Karpas-422 (cell line): ENCODE data around the gene PARP9. TPM values are rescaled to one million over a fixed set of nuclear protein-coding genes. Genes with fewer than 3 reads are reported as not detected.

Experiments
- DNase-seq: peaks from one replicate; pipeline ENCODE4 v3.0.0-alpha.2; 2015
- H2AFZ ChIP-seq: fragments of 200-600 bp; sonication (generic); 2 replicates; pipeline ENCODE4 v1.6.1; 2014; ENCODE audit warnings: antibody characterized with exemption, low read length, mixed read lengths
- H3K27ac ChIP-seq: fragments of 200-600 bp; sonication (generic); 2 replicates; pipeline ENCODE4 v1.5.1; 2014; ENCODE audit warnings: mild to moderate bottlenecking, low read length, moderate library complexity
- H3K27me3 ChIP-seq: fragments of 200-600 bp; sonication (generic); 2 replicates; pipeline ENCODE4 v1.6.1; 2014; ENCODE audit warnings: low read length, mixed read lengths
- H3K36me3 ChIP-seq: fragments of 200-600 bp; sonication (generic); 2 replicates; pipeline ENCODE4 v1.6.1; 2014; ENCODE audit warnings: low read length, mixed read lengths; ENCODE audit not compliant: insufficient read depth
- H3K4me1 ChIP-seq: fragments of 200-600 bp; sonication (generic); 2 replicates; pipeline ENCODE4 v1.6.1; 2014; ENCODE audit warnings: mild to moderate bottlenecking, low read length, mixed read lengths
- H3K4me2 ChIP-seq: fragments of 200-600 bp; sonication (generic); 2 replicates; pipeline ENCODE4 v1.6.1; 2014; ENCODE audit warnings: low read length, low read depth, mild to moderate bottlenecking; ENCODE audit not compliant: poor library complexity, severe bottlenecking
- H3K4me3 ChIP-seq: fragments of 200-600 bp; sonication (generic); 2 replicates; pipeline ENCODE4 v1.5.1; 2014; ENCODE audit warnings: mild to moderate bottlenecking, antibody characterized with exemption, low read length, mixed read lengths
- H3K79me2 ChIP-seq: fragments of 200-600 bp; sonication (generic); 2 replicates; pipeline ENCODE4 v1.6.1; 2014; ENCODE audit warnings: mild to moderate bottlenecking, low read length, mixed read lengths
- H3K9ac ChIP-seq: fragments of 200-600 bp; sonication (generic); 2 replicates; pipeline ENCODE4 v1.6.0; 2014; ENCODE audit warnings: low read length
- H3K9me2 ChIP-seq: fragments of 200-600 bp; sonication (generic), shearing (Covaris generic); replicated peaks from 2 replicates; pipeline ENCODE4 v1.6.0; 2014; ENCODE audit warnings: mild to moderate bottlenecking, low read length, moderate library complexity; ENCODE audit not compliant: insufficient read depth
- H3K9me3 ChIP-seq: fragments of 300-700, 200-600 bp; sonication (generic); 2 replicates; pipeline ENCODE4 v1.6.1; 2014; ENCODE audit warnings: low read length, mixed read lengths
- H4K20me1 ChIP-seq: fragments of 200-600 bp; sonication (generic); 2 replicates; pipeline ENCODE4 v1.6.1; 2014; ENCODE audit warnings: mild to moderate bottlenecking, antibody characterized with exemption, low read length, low read depth; ENCODE audit not compliant: insufficient read depth
- small RNA-seq: library from RNA; depleted of rRNA; stranded (forward); fragments of <200 nt; gene quantifications from one replicate; pipeline ENCODE3, GENCODE V24; 2014
- total RNA-seq: library from RNA; depleted of rRNA; stranded (reverse); fragments of >200 nt; shearing (Covaris generic); gene quantifications from 2 replicates; pipeline ENCODE4 v1.2.3, GENCODE V29; 2014; ENCODE audit warnings: low replicate concordance; rRNA removed

PARP9 gene
- total RNA-seq, 1 experiment from 2014 or later = 24.4 TPM

DNA sequence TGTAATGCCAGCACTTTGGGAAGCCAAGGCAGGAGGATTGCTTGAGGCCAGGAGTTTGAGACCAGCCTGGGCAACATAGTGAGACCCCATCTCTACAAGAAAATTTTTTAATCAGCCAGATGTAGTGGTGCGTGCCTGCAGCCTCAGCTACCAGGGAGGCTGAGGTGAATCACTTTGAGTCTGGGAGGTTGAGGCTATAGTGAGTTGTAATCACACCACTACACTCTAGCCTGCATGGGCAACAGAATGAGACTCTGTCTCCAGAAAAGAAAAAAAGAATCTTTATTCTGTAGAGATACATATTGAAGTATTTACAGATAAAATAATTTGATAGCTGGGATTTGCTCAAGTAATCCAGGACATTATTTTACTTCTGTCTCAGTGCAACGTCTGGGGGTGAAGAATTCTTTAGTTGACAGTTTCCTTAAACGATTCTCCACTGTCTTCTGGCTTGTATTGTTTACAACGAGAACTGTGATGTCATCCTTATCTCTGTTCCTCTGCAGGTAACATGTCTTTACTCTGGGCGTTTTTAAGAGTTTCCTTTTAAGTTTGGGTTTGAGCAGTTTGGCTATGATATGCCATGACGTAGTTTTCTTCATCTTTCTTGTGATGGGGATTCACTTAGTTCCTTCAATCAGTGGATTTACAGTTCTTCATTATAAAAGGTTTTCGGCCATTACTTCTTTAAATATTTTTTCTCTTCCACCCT lies 75.7 kb downstream of the PARP9 start:
- DNase-seq = no peak
- H3K9ac ChIP-seq = no peak overlapping the region
- no peak overlapping the region for H3K4me2 ChIP-seq
- H4K20me1 ChIP-seq = no peaks in the 10 kb centered on the region
- no peak overlapping the region for H3K4me3 ChIP-seq
- H2AFZ ChIP-seq = no peak overlapping the region
- H3K27me3 ChIP-seq = no peaks in the 10 kb centered on the region
- peaks cover 26% of the 10 kb centered on the region; the same call in 1 of the 2 replicates for H3K36me3 ChIP-seq
- no peaks in the 10 kb centered on the region for H3K9me2 ChIP-seq
- H3K27ac ChIP-seq = no peak overlapping the region
- H3K4me1 ChIP-seq = no peaks in the 10 kb centered on the region
- peaks cover 92% of the 10 kb centered on the region for H3K79me2 ChIP-seq
- no peaks in the 10 kb centered on the region for H3K9me3 ChIP-seq

- Histone ChIP-seq H3K9me3 (no peaks in the 10 kb centered on the region), H3K79me2 (peaks cover 97% of the 10 kb centered on the region), H3K9me2 (no peaks in the 10 kb centered on the region), H4K20me1 (no peaks in the 10 kb centered on the region; the same call in 1 of the 2 replicates), H3K4me3 (no peak overlapping the region), H2AFZ (no peak overlapping the region), H3K36me3 (peaks cover 12% of the 10 kb centered on the region; the same call in 1 of the 2 replicates), H3K27ac (no peak overlapping the region), H3K4me2 (no peak overlapping the region), H3K27me3 (no peaks in the 10 kb centered on the region), H3K9ac (no peak overlapping the region), H3K4me1 (peaks cover 5% of the 10 kb centered on the region; the same call in 1 of the 2 replicates)
- DNase-seq = no peak
These were observed 79.1 kb downstream of the PARP9 start for GRCh38 chr3:122484985-122485384.

DNA sequence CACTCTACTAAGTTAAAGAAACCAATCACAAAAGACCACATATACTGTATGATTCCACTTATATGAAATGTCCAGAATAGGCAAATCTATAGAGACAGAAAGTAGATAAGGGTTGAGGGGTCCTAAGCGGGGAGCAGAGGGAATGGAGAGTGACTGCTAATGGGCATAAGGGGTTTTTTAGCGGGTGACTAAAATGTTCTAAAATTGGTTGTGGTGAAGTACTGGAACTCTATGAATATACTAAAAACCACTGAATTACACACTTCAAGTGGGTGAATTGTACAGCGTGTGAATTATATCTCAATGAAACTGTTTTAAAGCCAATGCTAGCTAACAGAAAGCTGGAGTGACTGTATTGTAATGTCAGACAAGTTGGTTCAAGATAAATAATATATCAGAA lies 82.7 kb downstream of the PARP9 start:
- Histone ChIP-seq H2AFZ (no peak overlapping the region), H3K9ac (no peak overlapping the region), H3K4me2 (no peak overlapping the region), H3K9me3 (no peaks in the 10 kb centered on the region), H3K9me2 (no peaks in the 10 kb centered on the region), H3K27ac (no peak overlapping the region), H3K79me2 (peaks cover 95% of the 10 kb centered on the region), H4K20me1 (no peaks in the 10 kb centered on the region; the same call in 1 of the 2 replicates), H3K4me1 (peaks cover 5% of the 10 kb centered on the region; the same call in 1 of the 2 replicates), H3K36me3 (peaks cover 12% of the 10 kb centered on the region; the same call in 1 of the 2 replicates), H3K4me3 (no peak overlapping the region), H3K27me3 (no peaks in the 10 kb centered on the region)
- DNase-seq = no peak

Small RNA genes lying within 50 kb of the gene (small RNA-seq; reads per million reads assigned to genes)
- not detected for gene AC096861.1

Other genes with a start within 250 kb of the PARP9 start
- gene CSTA, start 239.1 kb downstream of the PARP9 start, total RNA-seq = 3.8 and 10.5 TPM in 2 replicates
- 45.8 and 54.0 TPM in 2 replicates for gene MIX23, start 181.1 kb downstream of the PARP9 start, total RNA-seq
- 138 and 197 TPM in 2 replicates for gene FAM162A, start 180.1 kb downstream of the PARP9 start, total RNA-seq
- 5.3 and 7.1 TPM in 2 replicates for gene WDR5B, start 148.2 kb downstream of the PARP9 start, total RNA-seq
- gene KPNA1, start 49.4 kb downstream of the PARP9 start, total RNA-seq = 33.3 and 67.1 TPM in 2 replicates
- gene DTX3L, start within 50 bp of the PARP9 start, total RNA-seq = 38.7 and 55.8 TPM in 2 replicates
- 27.7 and 54.3 TPM in 2 replicates for gene PARP15, start 13.3 kb upstream of the PARP9 start, total RNA-seq
- 15.4 and 18.7 TPM in 2 replicates for gene PARP14, start 116.5 kb upstream of the PARP9 start, total RNA-seq
- gene HSPBAP1, start 229.5 kb upstream of the PARP9 start, total RNA-seq = 16.4 and 28.2 TPM in 2 replicates
- gene SLC49A4, start 230.8 kb upstream of the PARP9 start, total RNA-seq = 6.3 and 6.4 TPM in 2 replicates